Lower lobe of right lung (tissue), 2 donors: ENCODE results near the gene HOXA9. TPM values are rescaled to one million over a fixed set of nuclear protein-coding genes. Genes with fewer than 3 reads are reported as not detected.
A peak's percentile ranks its signal among the peaks of the same experiment; 100 is the strongest.

Source experiments
- ATAC-seq, 2 donors: fragments of 200-7000 bp; cut with Tn5 transposase; one replicate each; pipeline ENCODE4 v1.9.1; 2020 to 2022; ENCODE audit warnings: mild to moderate bottlenecking in 2 of 2, moderate library complexity in 2 of 2
- DNase-seq: peaks from one replicate; pipeline ENCODE4 v3.0.0-alpha.2; 2020
- H3K27ac ChIP-seq: fragments of 200-600 bp; one replicate; pipeline ENCODE4 v1.8.0; 2022
- H3K27me3 ChIP-seq: fragments of 200-600 bp; one replicate; pipeline ENCODE4 v1.8.0; 2022; ENCODE audit warnings: low read depth
- H3K36me3 ChIP-seq: fragments of 200-600 bp; one replicate; pipeline ENCODE4 v1.8.0; 2022; ENCODE audit warnings: mild to moderate bottlenecking
- H3K4me1 ChIP-seq: fragments of 200-600 bp; one replicate; pipeline ENCODE4 v1.8.0; 2022
- H3K4me3 ChIP-seq: fragments of 200-600 bp; one replicate; pipeline ENCODE4 v1.8.0; 2022; ENCODE audit warnings: mild to moderate bottlenecking
- H3K9me3 ChIP-seq: fragments of 200-600 bp; one replicate; pipeline ENCODE4 v1.8.0; 2022
- intact Hi-C: fragments of 100-400 bp; cut with DNase I; formaldehyde crosslinking; loops from one replicate; pipeline ENCODE4 v1.11.0; 2022
- total RNA-seq: library from RNA; stranded (reverse); fragmentation: NEBNext Ultra II Directional; extraction: Animal tissue kit (Norgen Biotek cat#: 25700); gene quantifications from one replicate; pipeline ENCODE4 v1.2.1, GENCODE V29; 2021
- TF ChIP-seq, protein P1 (sequence below): fragments of 200-600 bp; IDR thresholded peaks from one replicate; pipeline ENCODE4 v1.8.0; 2022; ENCODE audit warnings: antibody characterized with exemption, mild to moderate bottlenecking
- donor health status: DM: no; HTN: yes; CAD: no; lungs with severe emphysema.

HOXA9 gene
- total RNA-seq, 1 donor from 2014 or later, result 1.7 TPM

DNA sequence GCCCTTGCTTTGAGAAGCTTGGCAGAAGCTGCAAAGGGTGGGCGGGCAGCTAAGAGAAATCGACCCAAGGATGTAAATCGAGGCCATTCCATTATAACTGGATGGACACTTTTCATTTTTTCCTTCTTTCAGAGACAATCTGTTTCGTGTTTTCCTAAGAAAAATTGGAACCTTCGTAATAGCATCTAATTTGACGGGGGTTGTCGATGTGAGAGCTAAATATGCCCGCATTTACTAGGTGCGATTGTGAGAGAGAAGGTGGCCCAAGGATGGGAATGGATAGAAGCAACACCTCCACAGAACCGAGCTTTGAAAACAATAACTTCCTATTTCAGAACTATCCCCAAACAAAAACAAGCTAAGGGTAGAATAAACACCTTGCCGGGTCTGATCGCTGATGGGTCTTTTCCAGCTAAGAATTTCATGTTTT lies 33.9 kb downstream of the HOXA9 start:
- peaks cover 52% of the 10 kb centered on the region for H3K4me1 ChIP-seq
- no peaks in the 10 kb centered on the region for H3K36me3 ChIP-seq
- no peaks in the 10 kb centered on the region for H3K9me3 ChIP-seq
- H3K27me3 ChIP-seq, result peaks cover 30% of the 10 kb centered on the region
- intact Hi-C loops, result no loop called here
- TF ChIP-seq, protein P1, sequence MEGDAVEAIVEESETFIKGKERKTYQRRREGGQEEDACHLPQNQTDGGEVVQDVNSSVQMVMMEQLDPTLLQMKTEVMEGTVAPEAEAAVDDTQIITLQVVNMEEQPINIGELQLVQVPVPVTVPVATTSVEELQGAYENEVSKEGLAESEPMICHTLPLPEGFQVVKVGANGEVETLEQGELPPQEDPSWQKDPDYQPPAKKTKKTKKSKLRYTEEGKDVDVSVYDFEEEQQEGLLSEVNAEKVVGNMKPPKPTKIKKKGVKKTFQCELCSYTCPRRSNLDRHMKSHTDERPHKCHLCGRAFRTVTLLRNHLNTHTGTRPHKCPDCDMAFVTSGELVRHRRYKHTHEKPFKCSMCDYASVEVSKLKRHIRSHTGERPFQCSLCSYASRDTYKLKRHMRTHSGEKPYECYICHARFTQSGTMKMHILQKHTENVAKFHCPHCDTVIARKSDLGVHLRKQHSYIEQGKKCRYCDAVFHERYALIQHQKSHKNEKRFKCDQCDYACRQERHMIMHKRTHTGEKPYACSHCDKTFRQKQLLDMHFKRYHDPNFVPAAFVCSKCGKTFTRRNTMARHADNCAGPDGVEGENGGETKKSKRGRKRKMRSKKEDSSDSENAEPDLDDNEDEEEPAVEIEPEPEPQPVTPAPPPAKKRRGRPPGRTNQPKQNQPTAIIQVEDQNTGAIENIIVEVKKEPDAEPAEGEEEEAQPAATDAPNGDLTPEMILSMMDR, result no peak
- ATAC-seq (no peak), DNase-seq (no peak)
- peak overlapping the region; percentile 69 for H3K4me3 ChIP-seq
- peak overlapping the region; percentile 92 for H3K27ac ChIP-seq

DNA sequence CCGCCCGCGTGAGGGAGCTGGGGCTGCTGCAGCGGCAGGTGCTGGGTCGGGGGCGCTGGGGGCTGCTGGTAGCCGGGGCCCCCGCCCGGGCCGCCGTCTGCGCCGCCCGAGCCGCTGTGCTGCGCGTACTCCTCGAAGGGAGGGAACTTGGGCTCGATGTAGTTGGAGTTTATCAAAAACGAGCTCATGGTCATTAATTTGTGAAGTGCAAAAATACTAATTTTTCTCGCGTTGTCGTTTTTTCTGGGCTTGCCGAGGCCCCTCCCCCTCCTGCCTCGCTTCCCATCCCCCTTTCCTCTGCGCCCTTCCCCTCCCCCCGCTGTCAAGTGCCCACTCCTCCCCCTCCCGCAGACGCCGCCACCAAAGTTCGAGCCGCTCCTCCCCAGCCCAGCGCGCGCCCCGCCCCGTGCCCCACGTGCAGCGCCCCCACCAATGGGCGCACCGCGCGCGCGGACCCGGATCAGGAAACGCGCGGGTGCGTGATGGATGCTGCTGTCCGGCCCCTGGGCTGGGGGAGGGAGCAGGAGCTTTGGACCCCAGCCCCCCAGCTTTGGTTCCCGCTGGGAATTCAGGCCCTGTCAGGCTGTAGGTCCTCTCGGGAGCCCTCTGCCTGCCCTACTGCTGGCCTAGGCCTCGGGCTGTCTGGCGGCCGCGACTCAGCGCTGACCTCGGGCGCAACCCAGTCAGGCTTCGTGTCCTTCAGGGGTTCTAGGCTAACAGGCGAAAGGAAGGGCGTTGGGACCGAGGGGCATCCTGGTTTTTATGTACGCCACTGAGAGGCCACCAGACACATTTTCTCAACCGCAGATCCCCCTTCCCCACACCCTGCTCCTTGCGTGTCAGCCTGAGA lies 34.6 kb downstream of the HOXA9 start, which contains the start of gene HOXA4:
Gene HOXA4 (minus strand): TSS at position 218 of the 850 bp plus-strand sequence. CDS start 24 bp downstream, at position 194.
- Histone ChIP-seq H3K4me3 (peak within 1 kb of the TSS; percentile 69), H3K9me3 (no peaks in the 10 kb centered on the region), H3K27me3 (peaks cover 24% of the 10 kb centered on the region), H3K36me3 (no peaks in the 10 kb centered on the region), H3K4me1 (peaks cover 51% of the 10 kb centered on the region), H3K27ac (peak within 1 kb of the TSS; percentile 92)
- intact Hi-C loops, result no loop called here
- DNase-seq (peak; percentile 89), ATAC-seq (peak; percentile 94 to 96)
- TF ChIP-seq, protein P1, result no peak

DNA sequence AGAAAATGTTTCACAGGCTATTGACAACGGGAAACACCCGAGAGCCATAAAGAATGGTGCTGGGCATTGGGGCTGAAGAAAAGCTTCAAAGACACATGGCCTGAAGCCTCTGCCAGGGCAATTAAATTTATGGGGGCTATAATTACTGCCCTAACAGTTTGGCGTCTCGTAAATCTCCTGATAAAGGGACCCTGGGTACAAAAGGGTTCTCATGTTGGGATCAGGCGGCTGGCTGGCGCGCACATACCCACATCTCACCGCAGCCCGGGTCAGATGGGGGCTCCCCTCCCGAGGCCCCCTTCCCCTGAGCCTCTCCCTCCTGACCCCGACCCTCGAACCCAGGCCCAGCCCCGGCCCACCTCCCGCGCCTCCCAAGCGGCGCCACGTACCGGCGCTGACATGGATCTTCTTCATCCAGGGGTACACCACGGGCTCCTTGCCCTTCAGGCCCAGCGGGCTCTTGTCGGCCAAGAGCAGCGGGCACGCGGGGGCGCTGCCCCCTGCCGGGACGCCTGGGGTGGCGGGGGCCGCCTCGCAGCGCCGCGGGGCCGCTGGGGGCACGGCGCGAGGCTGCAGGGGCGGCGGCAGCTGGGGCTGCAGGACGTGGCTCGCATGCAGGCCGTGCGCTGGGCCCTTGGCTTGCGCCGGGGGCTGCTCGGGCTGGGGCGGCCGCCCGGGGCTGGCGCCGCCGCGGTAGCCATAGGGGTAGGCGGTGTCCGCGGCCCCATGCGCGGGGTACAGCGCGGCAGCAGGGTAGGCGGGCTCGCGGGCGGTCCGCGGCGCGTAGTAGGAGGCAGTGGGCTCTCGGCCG lies 35.4 kb downstream of the HOXA9 start:
- intact Hi-C loops, result no loop called here
- Histone ChIP-seq H3K4me3 (peak overlapping the region; percentile 69), H3K27me3 (peaks cover 23% of the 10 kb centered on the region), H3K4me1 (peaks cover 51% of the 10 kb centered on the region), H3K9me3 (no peaks in the 10 kb centered on the region), H3K36me3 (no peaks in the 10 kb centered on the region), H3K27ac (peak overlapping the region; percentile 92)
- ATAC-seq, result peak; percentile 32 to 34
- TF ChIP-seq, protein P1, result peak; percentile 10
- peak; percentile 50 for DNase-seq

DNA sequence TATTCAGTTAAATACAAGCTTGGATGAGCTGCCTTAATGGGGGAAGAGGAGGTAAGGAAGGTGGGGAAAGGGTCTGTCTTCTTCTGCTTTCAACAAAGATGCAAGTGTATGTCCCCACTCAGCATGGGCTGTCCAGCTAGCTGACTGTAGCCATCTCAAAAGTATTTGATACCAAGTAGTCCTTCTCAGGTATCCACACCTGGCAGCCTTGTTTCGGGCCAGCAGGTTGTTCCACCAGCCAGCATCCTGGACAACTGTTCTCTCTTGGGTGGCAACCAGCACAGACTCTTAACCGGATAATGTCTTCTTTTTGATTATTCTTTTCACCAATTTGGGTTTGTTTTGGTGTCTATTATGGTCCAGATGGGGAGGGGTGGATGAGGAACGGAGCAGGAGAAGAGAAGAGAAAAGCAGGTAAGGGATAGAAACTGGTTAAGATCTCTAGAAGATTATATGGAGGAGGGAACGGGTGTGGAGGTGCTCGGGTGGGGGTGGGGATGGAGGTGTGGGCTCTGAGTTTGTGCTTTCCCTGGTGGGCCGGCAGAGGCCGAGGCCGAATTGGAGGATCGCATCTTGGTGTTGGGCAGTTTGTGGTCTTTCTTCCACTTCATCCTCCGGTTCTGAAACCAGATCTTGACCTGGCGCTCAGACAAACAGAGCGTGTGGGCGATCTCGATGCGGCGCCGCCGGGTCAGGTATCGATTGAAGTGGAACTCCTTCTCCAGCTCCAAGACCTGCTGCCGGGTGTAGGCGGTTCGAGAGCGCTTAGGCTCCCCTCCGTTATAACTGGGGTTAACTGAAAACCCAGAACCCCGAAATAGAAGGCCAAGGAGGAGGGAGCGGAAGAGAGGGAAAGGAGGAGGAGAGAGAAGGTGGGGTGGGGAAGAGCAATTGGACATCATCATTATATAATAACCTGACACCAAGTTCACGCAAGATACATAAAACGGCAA lies 36.3 kb downstream of the HOXA9 start:
- H3K9me3 ChIP-seq, result no peaks in the 10 kb centered on the region
- no peaks in the 10 kb centered on the region for H3K36me3 ChIP-seq
- peaks cover 47% of the 10 kb centered on the region for H3K4me1 ChIP-seq
- H3K4me3 ChIP-seq, result peak overlapping the region; percentile 69
- peaks cover 23% of the 10 kb centered on the region for H3K27me3 ChIP-seq
- DNase-seq (no peak), ATAC-seq (no peak)
- peak overlapping the region; percentile 92 for H3K27ac ChIP-seq
- TF ChIP-seq, protein P1, result no peak
- intact Hi-C loops, result no loop called here
